Neutrophil (primary cell): ENCODE measurements around the gene UBA6.

Experiments
- H3K27ac ChIP-seq: fragments of 200-600 bp; sonication (generic); 2 replicates; pipeline ENCODE4 v1.5.1; 2016; ENCODE audit warnings: mild to moderate bottlenecking, moderate library complexity
- H3K27me3 ChIP-seq: fragments of 200-600 bp; sonication (generic); 2 replicates; pipeline ENCODE4 v1.6.0; 2016; ENCODE audit warnings: mild to moderate bottlenecking
- H3K36me3 ChIP-seq: fragments of 200-600 bp; sonication (generic); 2 replicates; pipeline ENCODE4 v1.5.1; 2017
- H3K4me1 ChIP-seq, 2 experiments: fragments of 200-600 bp in 1 of 2; sonication (generic) in 1 of 2; 1 replicate in 1 of 2; 2 replicates in 1 of 2; pipeline versions ENCODE4 v1.5.1 to v1.6.1; 2013 to 2016; ENCODE audit warnings: low read depth in 1 of 2, low read length in 1 of 2, mild to moderate bottlenecking in 1 of 2, moderate library complexity in 1 of 2; ENCODE audit not compliant: control insufficient read depth in 1 of 2, insufficient read depth in 1 of 2
- H3K4me3 ChIP-seq, 2 experiments: fragments of 200-600 bp in 1 of 2; sonication (generic) in 1 of 2; 1 replicate in 1 of 2; 2 replicates in 1 of 2; pipeline ENCODE4 v1.5.1; 2013 to 2016; ENCODE audit warnings: low read depth in 1 of 2, low read length in 1 of 2, mild to moderate bottlenecking in 1 of 2, moderate library complexity in 1 of 2
- H3K9me3 ChIP-seq: fragments of 200-600 bp; sonication (generic); 2 replicates; pipeline ENCODE4 v1.5.1; 2016
- CTCF ChIP-seq: fragments of 200-600 bp; sonication (generic); IDR thresholded peaks from 2 replicates; pipeline ENCODE4 v1.5.1; 2016; ENCODE audit warnings: antibody characterized with exemption

UBA6 gene

GRCh38 chr4:67571975-67572374 lies 129.0 kb downstream of the UBA6 start:
- no peaks in the 10 kb centered on the region for H3K9me3 ChIP-seq
- H3K27me3 ChIP-seq = no peaks in the 10 kb centered on the region
- no peak overlapping the region for H3K4me3 ChIP-seq
- H3K36me3 ChIP-seq = no peaks in the 10 kb centered on the region
- H3K27ac ChIP-seq = no peak overlapping the region
- no peak for TF ChIP-seq CTCF
- peaks cover 8 to 10% of the 10 kb centered on the region in 2 experiments for H3K4me1 ChIP-seq

- no peaks in the 10 kb centered on the region for H3K27me3 ChIP-seq
- no peak for TF ChIP-seq CTCF
- H3K9me3 ChIP-seq = no peaks in the 10 kb centered on the region
- peaks cover 5 to 6% of the 10 kb centered on the region in 2 experiments for H3K4me1 ChIP-seq
- H3K4me3 ChIP-seq = no peak overlapping the region
- no peak overlapping the region for H3K27ac ChIP-seq
- no peaks in the 10 kb centered on the region for H3K36me3 ChIP-seq
Measured at GRCh38 chr4:67570537-67570936, 130.4 kb downstream of the UBA6 start.

GRCh38 chr4:67568820-67569219 lies 132.1 kb downstream of the UBA6 start:
- TF ChIP-seq CTCF = no peak
- no peaks in the 10 kb centered on the region for H3K9me3 ChIP-seq
- no peaks in the 10 kb centered on the region for H3K4me1 ChIP-seq
- H3K36me3 ChIP-seq = no peaks in the 10 kb centered on the region
- no peak overlapping the region for H3K4me3 ChIP-seq
- no peaks in the 10 kb centered on the region for H3K27me3 ChIP-seq
- no peak overlapping the region for H3K27ac ChIP-seq

GRCh38 chr4:67566335-67566734 lies 134.6 kb downstream of the UBA6 start:
- TF ChIP-seq CTCF = no peak
- no peak overlapping the region for H3K27ac ChIP-seq
- H3K36me3 ChIP-seq = no peaks in the 10 kb centered on the region
- H3K9me3 ChIP-seq = no peaks in the 10 kb centered on the region
- no peaks in the 10 kb centered on the region for H3K4me1 ChIP-seq
- no peak overlapping the region for H3K4me3 ChIP-seq
- H3K27me3 ChIP-seq = no peaks in the 10 kb centered on the region

- H3K4me3 ChIP-seq = no peak overlapping the region
- no peaks in the 10 kb centered on the region for H3K36me3 ChIP-seq
- no peaks in the 10 kb centered on the region for H3K27me3 ChIP-seq
- no peaks in the 10 kb centered on the region for H3K9me3 ChIP-seq
- H3K4me1 ChIP-seq = peaks cover 0 to under 1% of the 10 kb centered on the region in 2 experiments
- H3K27ac ChIP-seq = no peak overlapping the region
- no peak for TF ChIP-seq CTCF
Measured at GRCh38 chr4:67565284-67565683, 135.7 kb downstream of the UBA6 start.
